Measurements from ENCODE around the gene FMNL2.

Gene FMNL2

DNA sequence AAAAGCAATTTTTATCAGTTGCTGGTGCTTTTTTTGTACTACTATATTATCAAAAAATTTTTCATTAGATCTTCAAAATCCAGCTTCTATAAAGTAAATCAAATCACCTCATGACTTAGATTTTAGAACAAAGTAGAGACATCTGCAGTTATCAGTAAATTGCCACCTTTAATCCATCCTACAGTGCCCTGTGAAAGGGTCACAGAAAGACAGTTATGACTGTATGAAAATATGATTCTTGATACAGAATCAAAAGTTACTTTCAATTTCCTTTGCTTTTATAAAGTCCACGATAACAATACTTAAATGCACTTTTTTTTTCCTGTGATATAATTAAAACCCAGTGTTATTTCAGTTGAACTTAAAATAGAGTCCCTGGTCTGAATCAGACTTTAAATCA is 320.9 kb downstream of the FMNL2 start:
- no peak for DNase-seq (ENCODE audit: low read depth)
- TF ChIP-seq, protein P1, sequence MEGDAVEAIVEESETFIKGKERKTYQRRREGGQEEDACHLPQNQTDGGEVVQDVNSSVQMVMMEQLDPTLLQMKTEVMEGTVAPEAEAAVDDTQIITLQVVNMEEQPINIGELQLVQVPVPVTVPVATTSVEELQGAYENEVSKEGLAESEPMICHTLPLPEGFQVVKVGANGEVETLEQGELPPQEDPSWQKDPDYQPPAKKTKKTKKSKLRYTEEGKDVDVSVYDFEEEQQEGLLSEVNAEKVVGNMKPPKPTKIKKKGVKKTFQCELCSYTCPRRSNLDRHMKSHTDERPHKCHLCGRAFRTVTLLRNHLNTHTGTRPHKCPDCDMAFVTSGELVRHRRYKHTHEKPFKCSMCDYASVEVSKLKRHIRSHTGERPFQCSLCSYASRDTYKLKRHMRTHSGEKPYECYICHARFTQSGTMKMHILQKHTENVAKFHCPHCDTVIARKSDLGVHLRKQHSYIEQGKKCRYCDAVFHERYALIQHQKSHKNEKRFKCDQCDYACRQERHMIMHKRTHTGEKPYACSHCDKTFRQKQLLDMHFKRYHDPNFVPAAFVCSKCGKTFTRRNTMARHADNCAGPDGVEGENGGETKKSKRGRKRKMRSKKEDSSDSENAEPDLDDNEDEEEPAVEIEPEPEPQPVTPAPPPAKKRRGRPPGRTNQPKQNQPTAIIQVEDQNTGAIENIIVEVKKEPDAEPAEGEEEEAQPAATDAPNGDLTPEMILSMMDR (IDR thresholded peaks at IDR 0.05; ENCODE audit: low read length, missing control alignments), result no peak
- H3K4me3 ChIP-seq (replicated peaks; ENCODE audit: low read depth, low read length), result no peak overlapping the region

DNA sequence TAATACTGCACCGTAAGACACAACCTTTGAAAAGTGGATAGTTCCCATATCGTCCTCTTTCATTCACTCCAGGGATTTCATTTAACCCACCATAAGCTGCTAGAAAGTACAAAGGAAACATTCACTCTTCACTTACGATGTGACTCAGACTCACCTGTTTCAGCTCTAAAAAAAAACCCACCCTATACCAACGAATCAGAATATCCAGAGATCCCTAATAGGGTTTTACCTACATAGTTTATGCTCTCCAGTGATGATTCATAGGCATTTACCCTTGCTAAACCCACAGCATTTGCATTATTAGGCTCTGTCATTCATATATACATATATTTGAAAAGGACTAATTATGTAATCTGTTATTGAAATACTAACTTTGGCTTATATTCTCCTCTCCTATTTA is 322.1 kb downstream of the FMNL2 start:
- TF ChIP-seq, protein P1 (IDR thresholded peaks at IDR 0.05; ENCODE audit: low read length, missing control alignments), result no peak
- DNase-seq (ENCODE audit: low read depth), result no peak
- H3K4me3 ChIP-seq (replicated peaks; ENCODE audit: low read depth, low read length), result no peak overlapping the region

DNA sequence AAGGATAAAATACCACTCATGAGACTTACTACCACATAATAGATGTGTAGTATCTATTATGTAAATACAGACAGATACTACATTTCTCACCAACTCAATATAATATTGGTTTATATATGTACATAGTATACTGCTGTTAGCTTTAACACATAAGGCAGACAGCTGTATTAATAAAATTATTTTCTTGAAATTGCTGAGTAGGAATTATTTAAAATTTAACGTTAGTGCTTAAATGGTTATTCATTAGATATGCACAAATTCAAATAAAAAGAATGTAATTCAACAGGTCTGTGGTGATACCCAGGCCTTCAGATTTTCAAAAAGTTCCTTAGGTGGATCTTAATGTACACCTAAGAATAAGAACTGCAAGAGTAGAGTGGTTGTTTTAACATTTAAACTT is 323.2 kb downstream of the FMNL2 start:
- no peak for DNase-seq (ENCODE audit: low read depth)
- TF ChIP-seq, protein P1 (IDR thresholded peaks at IDR 0.05; ENCODE audit: low read length, missing control alignments), result no peak
- H3K4me3 ChIP-seq (replicated peaks; ENCODE audit: low read depth, low read length), result no peak overlapping the region

DNA sequence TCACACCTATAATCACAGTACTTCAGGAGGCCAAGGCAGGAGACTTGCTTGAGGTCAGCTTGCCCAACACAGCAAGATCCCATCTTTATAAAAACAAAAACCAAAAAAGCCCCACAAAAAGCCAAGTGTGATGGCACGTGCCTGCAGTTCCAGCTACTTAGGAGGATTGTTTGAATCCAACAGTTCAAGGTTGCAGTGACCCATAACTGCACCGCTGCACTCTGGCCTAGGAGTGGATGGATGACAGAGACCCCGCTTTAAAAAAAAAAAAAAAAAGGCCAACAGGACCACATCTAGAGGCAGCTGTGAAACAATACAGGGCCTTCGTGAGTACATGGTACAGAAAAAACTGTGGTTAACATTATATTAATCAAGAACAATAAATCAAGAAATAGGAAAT is 326.1 kb downstream of the FMNL2 start:
- TF ChIP-seq, protein P1 (IDR thresholded peaks at IDR 0.05; ENCODE audit: low read length, missing control alignments), result no peak
- DNase-seq (ENCODE audit: low read depth), result no peak
- H3K4me3 ChIP-seq (replicated peaks; ENCODE audit: low read depth, low read length), result no peak overlapping the region

DNA sequence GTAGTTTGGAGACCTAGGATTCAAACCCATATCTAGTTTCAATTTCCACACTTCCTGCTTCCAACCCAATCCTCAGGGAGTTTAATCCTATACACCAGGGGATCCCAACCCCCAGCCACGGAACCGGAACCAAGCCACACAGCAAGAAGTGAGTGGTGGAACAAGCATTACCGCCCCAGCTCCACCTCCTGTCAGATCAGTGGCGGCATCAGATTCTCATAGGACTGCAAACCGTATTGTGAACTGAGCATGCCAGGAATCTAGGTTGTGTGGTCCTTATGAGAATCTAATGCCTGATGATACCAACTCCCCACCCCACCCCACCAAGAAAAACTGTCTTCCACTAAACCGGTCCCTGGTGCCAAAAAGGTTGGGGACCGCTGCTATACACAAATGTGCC is 329.8 kb downstream of the FMNL2 start:
- no peak for DNase-seq (ENCODE audit: low read depth)
- no peak overlapping the region for H3K4me3 ChIP-seq (replicated peaks; ENCODE audit: low read depth, low read length)
- TF ChIP-seq, protein P1 (IDR thresholded peaks at IDR 0.05; ENCODE audit: low read length, missing control alignments), result no peak

DNA sequence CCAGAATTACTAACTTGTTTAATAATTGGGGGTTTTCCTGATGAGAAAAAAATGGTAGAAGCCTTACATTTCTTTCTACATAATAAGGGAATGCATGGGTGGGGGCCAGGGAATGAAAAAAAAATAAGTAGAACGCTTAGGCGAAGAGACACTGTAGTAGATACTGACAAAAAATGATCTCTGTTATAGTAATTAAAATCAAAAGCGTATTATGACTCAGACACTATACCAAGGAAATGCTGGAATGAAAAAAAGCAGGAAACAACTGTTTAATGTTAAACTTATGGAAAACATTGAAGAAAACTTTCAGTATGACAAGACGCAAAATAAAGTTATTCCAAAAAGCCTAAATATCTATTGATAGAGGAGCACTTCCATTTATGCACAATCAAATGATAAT is 339.4 kb downstream of the FMNL2 start:
- no peak overlapping the region for H3K4me3 ChIP-seq (replicated peaks; ENCODE audit: low read depth, low read length)
- TF ChIP-seq, protein P1 (IDR thresholded peaks at IDR 0.05; ENCODE audit: low read length, missing control alignments), result no peak

DNA sequence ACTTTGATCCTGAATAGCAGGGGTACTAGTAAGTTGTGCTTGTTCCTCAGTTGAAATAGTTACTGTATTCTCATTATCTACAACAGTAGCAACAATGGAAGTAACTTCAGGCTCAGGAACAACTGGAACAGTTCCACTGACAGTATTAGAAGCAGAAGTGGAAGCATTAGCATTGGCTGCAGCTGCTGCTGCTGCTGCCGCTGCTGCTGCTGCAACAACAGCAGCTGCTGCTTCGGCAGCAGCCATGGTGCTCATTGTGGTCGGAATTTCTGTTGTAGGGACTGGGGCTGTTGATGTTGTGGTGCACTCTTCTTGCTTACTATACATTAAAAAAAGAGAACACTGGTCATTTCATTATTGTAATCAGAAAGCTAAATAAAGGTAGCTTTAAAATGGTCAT is 341.5 kb downstream of the FMNL2 start:
- no peak for DNase-seq (ENCODE audit: low read depth)
- TF ChIP-seq, protein P1 (IDR thresholded peaks at IDR 0.05; ENCODE audit: low read length, missing control alignments), result no peak
- no peak overlapping the region for H3K4me3 ChIP-seq (replicated peaks; ENCODE audit: low read depth, low read length)

More for the DNA sequence above, 339.4 kb downstream of the FMNL2 start:
- no peak for DNase-seq (ENCODE audit: low read depth)

Measured in fibroblast of pulmonary artery (primary cell).